HFFc6 (cell line): Measurements from ENCODE around the gene HIVEP3. TPM values are rescaled to one million over a fixed set of nuclear protein-coding genes. Genes with fewer than 3 reads are reported as not detected.

Source experiments
- DNase-seq: peaks from one replicate; pipeline ENCODE4 v3.0.0-alpha.2; 2018
- H3K27ac Mint-ChIP-seq: 2 replicates; pipeline ENCODE4 v1.8.0; 2020; ENCODE audit warnings: mild to moderate bottlenecking, mixed read lengths
- H3K27me3 Mint-ChIP-seq: 2 replicates; pipeline ENCODE4 v1.8.0; 2021; ENCODE audit warnings: mild to moderate bottlenecking, moderate library complexity, mixed read lengths; ENCODE audit not compliant: insufficient read depth
- H3K36me3 Mint-ChIP-seq: 2 replicates; pipeline ENCODE4 v1.8.0; 2021; ENCODE audit warnings: low read depth, mixed read lengths
- H3K4me1 Mint-ChIP-seq: 2 replicates; pipeline ENCODE4 v1.8.0; 2020; ENCODE audit warnings: low read depth, mixed read lengths
- H3K4me3 Mint-ChIP-seq: 2 replicates; pipeline ENCODE4 v1.8.0; 2020; ENCODE audit warnings: mild to moderate bottlenecking, moderate library complexity, mixed read lengths
- H3K9me3 Mint-ChIP-seq: 2 replicates; pipeline ENCODE4 v1.8.0; 2020; ENCODE audit warnings: mild to moderate bottlenecking, mixed read lengths
- CTCF ChIP-seq: fragments of 200-600 bp; sonication (generic); IDR thresholded peaks from 2 replicates; pipeline ENCODE4 v1.5.0; 2021; ENCODE audit warnings: antibody characterized with exemption, mild to moderate bottlenecking
- total RNA-seq, 6 experiments: library from RNA; stranded (reverse); fragmentation: NEBNext Ultra II Directional; extraction: Animal tissue kit (Norgen Biotek cat#: 25700); gene quantifications; 2 replicates in 1 of 6; 3 replicates in 5 of 6; pipeline ENCODE4 v1.2.3, GENCODE V29; 2021

The HIVEP3 gene
- total RNA-seq, 6 experiments from 2014 or later, result 7.0 to 9.7 (median 7.9) TPM

GRCh38 chr1:41617336-41617735, 301.4 kb downstream of the HIVEP3 start:
- Mint-ChIP-seq H3K27ac (no peak overlapping the region), H3K9me3 (no peaks in the 10 kb centered on the region), H3K4me3 (no peak overlapping the region), H3K27me3 (no peaks in the 10 kb centered on the region; the same call in none of the 2 replicates), H3K36me3 (no peaks in the 10 kb centered on the region), H3K4me1 (peaks cover 62% of the 10 kb centered on the region)
- no peak for TF ChIP-seq CTCF
- no peak for DNase-seq

- no peaks in the 10 kb centered on the region; the same call in none of the 2 replicates for H3K27me3 Mint-ChIP-seq
- no peaks in the 10 kb centered on the region for H3K36me3 Mint-ChIP-seq
- no peaks in the 10 kb centered on the region for H3K9me3 Mint-ChIP-seq
- no peak overlapping the region for H3K27ac Mint-ChIP-seq
- no peak for DNase-seq
- H3K4me1 Mint-ChIP-seq, result peaks cover 55% of the 10 kb centered on the region
- TF ChIP-seq CTCF, result no peak
- H3K4me3 Mint-ChIP-seq, result no peak overlapping the region
These were observed 302.2 kb downstream of the HIVEP3 start for GRCh38 chr1:41616563-41616962.

- no peak for DNase-seq
- no peaks in the 10 kb centered on the region for H3K9me3 Mint-ChIP-seq
- no peak for TF ChIP-seq CTCF
- peaks cover 51% of the 10 kb centered on the region for H3K4me1 Mint-ChIP-seq
- H3K4me3 Mint-ChIP-seq, result no peak overlapping the region
- H3K27ac Mint-ChIP-seq, result no peak overlapping the region
- no peaks in the 10 kb centered on the region for H3K36me3 Mint-ChIP-seq
- no peaks in the 10 kb centered on the region; the same call in none of the 2 replicates for H3K27me3 Mint-ChIP-seq
These were observed 302.7 kb downstream of the HIVEP3 start for GRCh38 chr1:41615981-41616380.

GRCh38 chr1:41615316-41615715, 303.4 kb downstream of the HIVEP3 start:
- no peaks in the 10 kb centered on the region; the same call in none of the 2 replicates for H3K27me3 Mint-ChIP-seq
- H3K4me1 Mint-ChIP-seq, result peaks cover 46% of the 10 kb centered on the region
- DNase-seq, result no peak
- no peak overlapping the region for H3K4me3 Mint-ChIP-seq
- H3K9me3 Mint-ChIP-seq, result no peaks in the 10 kb centered on the region
- no peaks in the 10 kb centered on the region for H3K36me3 Mint-ChIP-seq
- H3K27ac Mint-ChIP-seq, result no peak overlapping the region
- no peak for TF ChIP-seq CTCF

- Mint-ChIP-seq H3K4me3 (no peak overlapping the region), H3K36me3 (no peaks in the 10 kb centered on the region), H3K4me1 (peaks cover 41% of the 10 kb centered on the region), H3K27ac (no peak overlapping the region), H3K27me3 (no peaks in the 10 kb centered on the region; the same call in none of the 2 replicates), H3K9me3 (no peaks in the 10 kb centered on the region)
- TF ChIP-seq CTCF, result no peak
- no peak for DNase-seq
These were observed 303.9 kb downstream of the HIVEP3 start for GRCh38 chr1:41614818-41615217.
